A549 (cell line): ENCODE measurements around the gene HOXC10. TPM values are rescaled to one million over a fixed set of nuclear protein-coding genes. Genes with fewer than 3 reads are reported as not detected.

Experiments
- ATAC-seq, 2 experiments: fragments of 200-7000 bp in 1 of 2; fragments of >200 bp in 1 of 2; cut with Nextera tagmentation in 1 of 2; cut with Tn5 transposase in 1 of 2; 3 replicates each; pipeline versions ENCODE4 v1.8.0 to v1.9.1; 2018 to 2020; ENCODE audit warnings: mild to moderate bottlenecking in 1 of 2, moderate library complexity in 1 of 2
- CTCF ChIA-PET: fragments of 300-600 bp; sonication (Branson Sonifier 250); formaldehyde crosslinking; extraction: SDS; loops from one replicate; lab custom pipeline; 2021; ENCODE audit warnings: antibody characterized with exemption, inconsistent platforms; lab: Yijun Ruan, JAX
- POLR2A ChIA-PET: fragments of 350-600 bp; formaldehyde crosslinking; extraction: SDS; loops from one replicate; lab custom pipeline; 2021; ENCODE audit warnings: antibody characterized with exemption, inconsistent platforms; lab: Yijun Ruan, JAX
- DNase-seq, 2 experiments: peaks; one replicate each; pipeline versions ENCODE4 v3.0.0 to v3.0.0-alpha.2; 2011 to 2016; ENCODE audit warnings: low read depth in 1 of 2, low spot score in 1 of 2
- FAIRE-seq: peaks from 2 replicates; lab custom pipeline; 2011; peaks lifted over from hg19 to GRCh38; lab: Jason Lieb, UNC
- H3K27ac ChIP-seq, 2 experiments: fragments of >200 bp; sonication (Bioruptor Twin); formaldehyde crosslinking; 3 replicates each; pipeline ENCODE4 v1.5.1; 2016 to 2017
- H3K4me1 ChIP-seq: fragments of >200 bp; sonication (Bioruptor Twin); formaldehyde crosslinking; 3 replicates; pipeline ENCODE4 v1.6.1; 2016
- H3K4me2 ChIP-seq: fragments of >200 bp; sonication (Bioruptor Twin); formaldehyde crosslinking; 3 replicates; pipeline ENCODE4 v1.6.1; 2016
- H3K4me3 ChIP-seq: fragments of >200 bp; sonication (Bioruptor Twin); formaldehyde crosslinking; 3 replicates; pipeline ENCODE4 v1.5.1; 2016
- H3K9me3 ChIP-seq: fragments of >200 bp; sonication (Bioruptor Twin); formaldehyde crosslinking; 3 replicates; pipeline ENCODE4 v1.6.1; 2016
- BHLHE40 ChIP-seq: IDR thresholded peaks from 2 replicates; pipeline ENCODE4 v1.6.1; 2012; ENCODE audit warnings: low read depth, low read length, inconsistent platforms
- CBX2 ChIP-seq: fragments of 200-600 bp; sonication (generic); IDR thresholded peaks from 2 replicates; pipeline ENCODE4 v1.6.1; 2016; ENCODE audit warnings: low read depth, mild to moderate bottlenecking, borderline replicate concordance
- CTCF ChIP-seq: fragments of >200 bp; sonication (Bioruptor Twin); formaldehyde crosslinking; IDR thresholded peaks from 3 replicates; pipeline ENCODE4 v1.5.1; 2016
- ELK1 ChIP-seq: fragments of 150-350 bp; IDR thresholded peaks from 2 replicates; pipeline ENCODE4 v1.6.1; 2014; ENCODE audit warnings: low read depth, mild to moderate bottlenecking, low read length
- FOSB ChIP-seq: fragments of 250-450 bp; sonication (Bioruptor Pico); IDR thresholded peaks from 2 replicates; pipeline ENCODE4 v1.5.0; 2020; ENCODE audit warnings: mild to moderate bottlenecking, moderate library complexity
- FOXS1 ChIP-seq: fragments of 250-450 bp; sonication (Bioruptor Pico); IDR thresholded peaks from 2 replicates; pipeline ENCODE4 v1.5.0; 2020; ENCODE audit warnings: mild to moderate bottlenecking, moderate library complexity
- HDAC2 ChIP-seq: fragments of 200-600 bp; sonication (generic); IDR thresholded peaks from 2 replicates; pipeline ENCODE4 v1.6.1; 2016
- HMGXB4 ChIP-seq: fragments of 250-450 bp; sonication (Bioruptor Pico); IDR thresholded peaks from 2 replicates; pipeline ENCODE4 v1.5.0; 2021; ENCODE audit warnings: mild to moderate bottlenecking, moderate library complexity, borderline replicate concordance
- KDM1A ChIP-seq: fragments of 200-600 bp; sonication (generic); IDR thresholded peaks from 2 replicates; pipeline ENCODE4 v1.6.1; 2016; ENCODE audit warnings: low read depth, mild to moderate bottlenecking
- MAFK ChIP-seq: fragments of 450-650 bp; IDR thresholded peaks from 2 replicates; pipeline ENCODE4 v1.6.1; 2014; ENCODE audit not compliant: partially characterized antibody
- MYC ChIP-seq: IDR thresholded peaks from 2 replicates; pipeline ENCODE4 v1.6.1; 2012; ENCODE audit warnings: mild to moderate bottlenecking, inconsistent platforms, low read length, improper control_type of control experiment, borderline replicate concordance
- PHF8 ChIP-seq: fragments of 200-600 bp; sonication (generic); IDR thresholded peaks from 2 replicates; pipeline ENCODE4 v1.6.1; 2016; ENCODE audit warnings: low read depth, mild to moderate bottlenecking, antibody characterized with exemption, moderate library complexity, borderline replicate concordance
- POLR2A ChIP-seq: IDR thresholded peaks from 2 replicates; pipeline ENCODE4 v1.6.1; 2012; ENCODE audit warnings: mild to moderate bottlenecking, low read length
- POLR2AphosphoS2 ChIP-seq: conservative IDR thresholded peaks from 2 replicates; pipeline ENCODE4 v1.6.1; 2012; ENCODE audit warnings: low read length, improper control_type of control experiment, inconsistent platforms
- RARB ChIP-seq: fragments of 250-450 bp; sonication (Bioruptor Pico); IDR thresholded peaks from 2 replicates; pipeline ENCODE4 v1.8.0; 2021; ENCODE audit warnings: mild to moderate bottlenecking, moderate library complexity
- RCOR1 ChIP-seq: fragments of 150-350 bp; IDR thresholded peaks from 2 replicates; pipeline ENCODE4 v1.6.1; 2014; ENCODE audit warnings: antibody characterized with exemption, low read length, low read depth
- REST ChIP-seq: fragments of 200-600 bp; sonication (generic); IDR thresholded peaks from 2 replicates; pipeline ENCODE4 v1.6.1; 2016; ENCODE audit warnings: antibody characterized with exemption, mild to moderate bottlenecking, moderate library complexity
- SMC3 ChIP-seq: fragments of >200 bp; sonication (Bioruptor Twin); formaldehyde crosslinking; IDR thresholded peaks from 3 replicates; pipeline ENCODE4 v1.6.1; 2018; ENCODE audit warnings: inconsistent platforms
- SREBF2 ChIP-seq: fragments of 450-650 bp; IDR thresholded peaks from 2 replicates; pipeline ENCODE4 v1.6.1; 2014; ENCODE audit warnings: mild to moderate bottlenecking, moderate library complexity
- TP53 ChIP-seq: fragments of 250-450 bp; sonication (Bioruptor Pico); IDR thresholded peaks from 2 replicates; pipeline ENCODE4 v1.5.0; 2021; ENCODE audit warnings: mild to moderate bottlenecking, moderate library complexity
- ZC3H11A ChIP-seq: fragments of 450-650 bp; IDR thresholded peaks from 2 replicates; pipeline ENCODE4 v1.6.1; 2014; ENCODE audit warnings: antibody characterized with exemption, mild to moderate bottlenecking
- ZNF302 ChIP-seq: fragments of 250-450 bp; sonication (Bioruptor Pico); IDR thresholded peaks from 2 replicates; pipeline ENCODE4 v1.9.0; 2021; ENCODE audit warnings: inconsistent platforms, mild to moderate bottlenecking, moderate library complexity
- ZSCAN20 ChIP-seq: fragments of 250-450 bp; sonication (Bioruptor Pico); IDR thresholded peaks from 2 replicates; pipeline ENCODE4 v1.8.0; 2022; ENCODE audit warnings: mild to moderate bottlenecking, moderate library complexity
- WGBS: methylation state at CpG from one replicate; pipeline ENCODE4 v1.1.6; 2017; ENCODE audit errors: missing lambda C conversion rate; 5-methylcytosine and 5-hydroxymethylcytosine counted together
- polyA plus RNA-seq, 4 experiments: library from polyadenylated mRNA; depleted of rRNA in 3 of 4; stranded (reverse); fragments of >200 nt; fragmentation: RNase III in 1 of 4; extraction: RNeasy Plus Mini Kit Qiagen cat#74134 plus additional on column Dnase treatment in 1 of 4; gene quantifications; 2 replicates in 3 of 4; 3 replicates in 1 of 4; pipeline ENCODE4 v1.2.3, GENCODE V29; 2011 to 2017

HOXC10 gene
- polyA plus RNA-seq, 2 of the 4 experiments (the other 2 are of a cell fraction): 2.9 to 3.2 TPM

GRCh38 chr12:53956251-53956887 lies 28.6 kb upstream of the HOXC10 start:
- Histone ChIP-seq H3K4me1 (no peaks in the 10 kb centered on the region), H3K27ac (no peak overlapping the region), H3K9me3 (no peaks in the 10 kb centered on the region), H3K4me2 (no peak overlapping the region), H3K4me3 (no peak overlapping the region)
- TF ChIP-seq POLR2A: no peak
- no peak for TF ChIP-seq RARB
- TF ChIP-seq MYC: no peak
- no peak for TF ChIP-seq PHF8
- no peak for TF ChIP-seq ZNF302 (CRISPR knock-in tag)
- TF ChIP-seq BHLHE40: no peak
- no peak for TF ChIP-seq CBX2
- no peak for TF ChIP-seq MAFK
- no peak for TF ChIP-seq SMC3
- TF ChIP-seq FOXS1 (CRISPR knock-in tag): no peak
- no peak for TF ChIP-seq HDAC2
- TF ChIP-seq ZSCAN20: no peak
- no peak for TF ChIP-seq TP53 (CRISPR knock-in tag)
- no peak for TF ChIP-seq CTCF
- no peak for TF ChIP-seq HMGXB4 (CRISPR knock-in tag)
- no peak for TF ChIP-seq ELK1
- POLR2A ChIA-PET: no interaction called here
- DNase-seq: no peak
- CTCF ChIA-PET: interaction anchor here (1.8 kb wide), 1 partner anchor 210 kb away, joined by 6 read pairs; no protein-coding TSS in a partner anchor
- 88% methylated on average over 25 of the region's 25 CpGs for WGBS
- ATAC-seq: peak in 1 of 2 experiments; percentile 10; a peak in 2 of 6 replicates
- no peak for FAIRE-seq

GRCh38 chr12:53956914-53957536 lies 27.9 kb upstream of the HOXC10 start:
- 91% methylated on average over 11 of the region's 11 CpGs for WGBS
- CTCF ChIA-PET: interaction anchor here (1.8 kb wide), 1 partner anchor 211 kb away, joined by 6 read pairs; no protein-coding TSS in a partner anchor
- Histone ChIP-seq H3K27ac (no peak overlapping the region), H3K4me2 (no peak overlapping the region), H3K4me1 (no peaks in the 10 kb centered on the region), H3K9me3 (no peaks in the 10 kb centered on the region), H3K4me3 (no peak overlapping the region)
- no peak for FAIRE-seq
- DNase-seq: no peak
- POLR2A ChIA-PET: no interaction called here
- ATAC-seq: no peak
- TF ChIP-seq KDM1A (no peak), FOXS1 (CRISPR knock-in tag) (no peak), RCOR1 (no peak), SREBF2 (no peak), FOSB (CRISPR knock-in tag) (no peak), ZC3H11A (no peak), MAFK (no peak), POLR2AphosphoS2 (no peak), HMGXB4 (CRISPR knock-in tag) (no peak), REST (no peak)
